IPS-20b (cell line): Measurements from ENCODE around the gene FAM240A.

ENCODE experiments used
- H3K27ac ChIP-seq: one replicate; pipeline ENCODE4 v1.5.1; 2013; ENCODE audit warnings: low read length
- H3K27me3 ChIP-seq: 2 replicates; pipeline ENCODE4 v1.6.1; 2013; ENCODE audit warnings: mild to moderate bottlenecking, low read length, inconsistent platforms; ENCODE audit not compliant: insufficient read depth
- H3K36me3 ChIP-seq: 2 replicates; pipeline ENCODE4 v1.6.1; 2013; ENCODE audit warnings: low read depth, mild to moderate bottlenecking, inconsistent platforms, low read length, moderate library complexity; ENCODE audit not compliant: insufficient read depth
- H3K4me1 ChIP-seq: 2 replicates; pipeline ENCODE4 v1.6.1; 2013; ENCODE audit warnings: mild to moderate bottlenecking, control low read depth, inconsistent platforms, low read length, moderate library complexity; ENCODE audit not compliant: insufficient read depth
- H3K4me3 ChIP-seq: 2 replicates; pipeline ENCODE4 v1.5.1; 2013; ENCODE audit warnings: mild to moderate bottlenecking, low read length, inconsistent platforms
- H3K9ac ChIP-seq: 2 replicates; pipeline ENCODE4 v1.6.1; 2013; ENCODE audit warnings: low read depth, mild to moderate bottlenecking, inconsistent platforms, low read length, moderate library complexity
- H3K9me3 ChIP-seq: 2 replicates; pipeline ENCODE4 v1.6.1; 2013; ENCODE audit warnings: mild to moderate bottlenecking, low read depth, low read length, inconsistent platforms; ENCODE audit not compliant: insufficient read depth

Gene FAM240A

GRCh38 chr3:46666453-46666845 is 54.1 kb downstream of the FAM240A start:
- H3K27ac ChIP-seq, result no peak overlapping the region
- peaks cover 12% of the 10 kb centered on the region; the same call in 1 of the 2 replicates for H3K4me1 ChIP-seq
- no peak overlapping the region for H3K9ac ChIP-seq
- no peaks in the 10 kb centered on the region for H3K36me3 ChIP-seq
- H3K27me3 ChIP-seq, result no peaks in the 10 kb centered on the region
- no peak overlapping the region for H3K4me3 ChIP-seq
- H3K9me3 ChIP-seq, result no peaks in the 10 kb centered on the region

DNA sequence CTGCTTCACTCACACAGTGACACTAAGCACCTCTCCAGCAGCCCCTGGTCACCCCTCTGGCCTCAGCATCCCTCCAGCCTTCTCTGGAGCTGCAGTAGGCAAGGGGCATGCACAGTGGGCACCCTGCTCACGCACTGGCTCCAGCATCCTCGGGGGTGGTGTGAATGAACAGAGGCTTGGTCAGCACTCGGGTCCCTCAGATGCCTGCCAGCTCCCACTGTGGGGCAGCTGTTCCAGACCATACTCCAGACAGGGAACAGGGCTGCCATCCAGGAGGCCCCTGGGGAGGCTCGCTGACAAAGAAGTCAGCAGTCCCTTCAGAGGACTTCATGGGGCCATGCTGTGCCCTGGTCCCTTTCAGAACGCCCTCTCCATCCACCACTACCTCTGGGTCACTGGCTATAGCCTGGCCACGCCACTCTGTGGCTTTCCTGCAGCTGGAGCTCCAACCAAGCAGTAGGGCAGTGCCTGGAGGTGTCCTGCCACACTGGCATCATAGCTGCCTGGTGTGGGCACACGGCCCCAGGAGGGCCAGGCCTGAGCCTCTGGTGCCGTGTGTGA is 54.8 kb downstream of the FAM240A start:
- Histone ChIP-seq H3K27me3 (no peaks in the 10 kb centered on the region), H3K9me3 (no peaks in the 10 kb centered on the region), H3K36me3 (no peaks in the 10 kb centered on the region), H3K4me1 (peaks cover 5% of the 10 kb centered on the region; the same call in 1 of the 2 replicates), H3K9ac (no peak overlapping the region), H3K4me3 (no peak overlapping the region), H3K27ac (no peak overlapping the region)

- Histone ChIP-seq H3K4me1 (0 out of 2 replicates have a peak, but pooled peaks cover under 1% of the 10 kb centered on the region), H3K36me3 (no peaks in the 10 kb centered on the region), H3K27me3 (no peaks in the 10 kb centered on the region), H3K4me3 (no peak overlapping the region), H3K9ac (no peak overlapping the region), H3K9me3 (no peaks in the 10 kb centered on the region), H3K27ac (no peak overlapping the region)
Measured at GRCh38 chr3:46667657-46668056, 55.3 kb downstream of the FAM240A start.

- H3K4me1 ChIP-seq, result no peaks in the 10 kb centered on the region
- H3K36me3 ChIP-seq, result no peaks in the 10 kb centered on the region
- no peak overlapping the region for H3K4me3 ChIP-seq
- no peaks in the 10 kb centered on the region for H3K9me3 ChIP-seq
- H3K27me3 ChIP-seq, result no peaks in the 10 kb centered on the region
- no peak overlapping the region for H3K9ac ChIP-seq
- H3K27ac ChIP-seq, result no peak overlapping the region
Measured at GRCh38 chr3:46668116-46668515, 55.8 kb downstream of the FAM240A start.

- Histone ChIP-seq H3K36me3 (no peaks in the 10 kb centered on the region), H3K4me1 (no peaks in the 10 kb centered on the region), H3K9me3 (no peaks in the 10 kb centered on the region), H3K9ac (no peak overlapping the region), H3K27me3 (no peaks in the 10 kb centered on the region), H3K27ac (no peak overlapping the region), H3K4me3 (no peak overlapping the region)
Measured at GRCh38 chr3:46668591-46668990, 56.3 kb downstream of the FAM240A start.

GRCh38 chr3:46669191-46669999 is 57.1 kb downstream of the FAM240A start:
- H3K36me3 ChIP-seq, result no peaks in the 10 kb centered on the region
- H3K4me3 ChIP-seq, result no peak overlapping the region
- H3K9me3 ChIP-seq, result no peaks in the 10 kb centered on the region
- H3K27me3 ChIP-seq, result no peaks in the 10 kb centered on the region
- H3K27ac ChIP-seq, result no peak overlapping the region
- no peaks in the 10 kb centered on the region for H3K4me1 ChIP-seq
- H3K9ac ChIP-seq, result no peak overlapping the region

- Histone ChIP-seq H3K9ac (no peak overlapping the region), H3K36me3 (no peaks in the 10 kb centered on the region), H3K4me3 (no peak overlapping the region), H3K27me3 (no peaks in the 10 kb centered on the region), H3K27ac (no peak overlapping the region), H3K4me1 (no peaks in the 10 kb centered on the region), H3K9me3 (no peaks in the 10 kb centered on the region)
Measured at GRCh38 chr3:46670000-46670890, 57.9 kb downstream of the FAM240A start.

DNA sequence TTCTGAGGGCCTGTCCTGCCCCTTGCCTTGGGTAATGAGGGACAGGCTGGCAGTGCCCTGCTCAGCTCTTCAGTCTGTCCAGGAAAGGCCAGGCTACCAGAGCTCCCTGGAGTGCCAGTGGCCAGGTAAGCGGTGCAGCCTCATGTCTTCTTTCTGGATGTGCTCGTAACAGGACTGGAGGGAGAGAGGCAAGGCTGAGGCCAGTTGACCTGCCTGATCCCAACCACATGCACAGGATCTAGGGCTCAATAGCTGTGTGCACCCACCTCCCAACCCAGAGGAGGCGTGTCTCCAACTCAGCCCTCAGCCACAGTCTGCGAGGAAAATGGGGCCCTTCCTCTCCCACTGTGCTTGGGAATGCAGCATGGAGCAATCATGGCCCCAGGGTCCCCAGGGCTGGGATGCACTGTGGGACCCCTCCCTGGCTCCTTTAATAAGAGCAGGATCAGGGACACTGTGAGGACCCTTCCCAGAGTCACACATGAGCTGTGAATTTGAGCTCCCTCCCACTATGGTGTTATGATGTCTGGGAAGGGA is 58.6 kb downstream of the FAM240A start:
- H3K9me3 ChIP-seq, result no peaks in the 10 kb centered on the region
- no peaks in the 10 kb centered on the region for H3K27me3 ChIP-seq
- no peak overlapping the region for H3K4me3 ChIP-seq
- no peak overlapping the region for H3K27ac ChIP-seq
- H3K9ac ChIP-seq, result no peak overlapping the region
- H3K4me1 ChIP-seq, result no peaks in the 10 kb centered on the region
- H3K36me3 ChIP-seq, result no peaks in the 10 kb centered on the region

DNA sequence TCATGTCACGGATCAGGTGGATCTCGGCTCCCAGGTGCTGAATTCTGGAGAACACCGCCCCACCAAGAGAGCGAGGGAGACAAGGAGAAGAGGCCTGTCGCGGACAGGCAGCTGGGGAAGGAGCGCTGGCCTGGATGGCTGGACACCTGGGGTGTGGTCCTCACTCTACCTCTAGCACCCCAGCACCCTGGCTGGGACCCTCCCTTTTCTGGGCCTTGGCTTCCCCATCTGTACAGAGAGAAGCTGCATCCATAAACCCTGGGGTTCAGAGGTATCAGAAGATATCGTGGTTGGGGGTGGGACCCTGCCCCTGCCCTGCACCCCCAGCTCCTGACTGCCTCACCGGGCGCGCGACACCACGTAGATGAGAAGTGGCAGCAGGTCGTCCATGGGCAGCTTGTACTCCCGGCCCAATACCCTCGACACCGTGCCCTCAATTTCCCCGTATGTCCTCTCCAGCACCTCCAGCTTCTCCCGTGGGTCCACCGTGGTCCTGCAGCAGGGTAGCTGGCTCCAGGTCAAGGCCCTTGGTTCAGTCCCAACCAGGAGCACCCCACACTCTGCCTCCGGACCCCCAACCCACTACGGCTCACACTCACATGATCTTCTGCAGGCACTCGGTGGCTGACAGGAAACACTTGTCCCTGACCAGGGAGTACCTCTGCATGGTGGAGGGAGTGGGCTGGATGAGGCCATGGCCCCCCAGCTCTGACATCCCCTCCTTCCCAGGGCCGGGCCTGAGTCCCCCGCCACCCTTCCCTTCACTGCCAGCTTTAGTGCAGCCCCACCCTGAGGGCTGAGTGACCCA is 59.4 kb downstream of the FAM240A start:
- Histone ChIP-seq H3K27ac (no peak overlapping the region), H3K36me3 (no peaks in the 10 kb centered on the region), H3K9ac (no peak overlapping the region), H3K9me3 (no peaks in the 10 kb centered on the region), H3K4me3 (no peak overlapping the region), H3K4me1 (no peaks in the 10 kb centered on the region), H3K27me3 (no peaks in the 10 kb centered on the region)

- H3K36me3 ChIP-seq, result no peaks in the 10 kb centered on the region
- no peaks in the 10 kb centered on the region for H3K4me1 ChIP-seq
- no peak overlapping the region for H3K9ac ChIP-seq
- no peak overlapping the region for H3K4me3 ChIP-seq
- no peaks in the 10 kb centered on the region for H3K9me3 ChIP-seq
- no peak overlapping the region for H3K27ac ChIP-seq
- H3K27me3 ChIP-seq, result no peaks in the 10 kb centered on the region
Measured at GRCh38 chr3:46672349-46672695, 60.0 kb downstream of the FAM240A start.
